Prostate gland (tissue), 2 donors: Measurements from ENCODE around the gene KANSL1. TPM values are rescaled to one million over a fixed set of nuclear protein-coding genes. Genes with fewer than 3 reads are reported as not detected.

Source experiments
- DNase-seq: peaks from one replicate; pipeline ENCODE4 v3.0.0-alpha.2; 2019; ENCODE audit warnings: low spot score
- H3K27ac ChIP-seq, 2 donors: fragments of 200-600 bp; sonication (generic); 2 replicates each; pipeline ENCODE4 v1.5.1; 2017 to 2019
- H3K27me3 ChIP-seq: fragments of 200-600 bp; sonication (generic); replicated peaks from 2 replicates; pipeline ENCODE4 v1.5.1; 2019; ENCODE audit not compliant: insufficient read depth
- H3K36me3 ChIP-seq, 2 donors: fragments of 200-600 bp; sonication (generic); 1 replicate in 1 of 2; 2 replicates in 1 of 2; pipeline versions ENCODE4 v1.5.1 to v1.8.1; 2017 to 2019
- H3K4me1 ChIP-seq: fragments of 200-600 bp; sonication (generic); replicated peaks from 2 replicates; pipeline ENCODE4 v1.5.1; 2019
- H3K4me3 ChIP-seq, 2 donors: fragments of 200-600 bp; sonication (generic); 2 replicates each; pipeline ENCODE4 v1.5.1; 2017 to 2019
- H3K9me3 ChIP-seq: fragments of 200-600 bp; sonication (generic); 2 replicates; pipeline ENCODE4 v1.5.1; 2017
- CTCF ChIP-seq, 4 experiments: fragments of 200-600 bp in 2 of 4; fragments of 450-650 bp in 2 of 4; sonication (generic) in 2 of 4; IDR thresholded peaks; 1 replicate in 3 of 4; 2 replicates in 1 of 4; pipeline ENCODE4 v1.5.1; 2016 to 2019; ENCODE audit warnings: antibody characterized with exemption in 4 of 4, mild to moderate bottlenecking in 2 of 4, moderate library complexity in 2 of 4
- POLR2A ChIP-seq: fragments of 450-650 bp; IDR thresholded peaks from one replicate; pipeline ENCODE4 v1.6.1; 2016; ENCODE audit warnings: antibody characterized with exemption, mild to moderate bottlenecking
- POLR2AphosphoS5 ChIP-seq: sonication (generic); formaldehyde crosslinking; IDR thresholded peaks from one replicate; pipeline ENCODE4 v1.6.1; 2017; ENCODE audit warnings: antibody characterized with exemption
- WGBS: methylation state at CpG from one replicate; pipeline ENCODE4 v1.1.5; 2018; 5-methylcytosine and 5-hydroxymethylcytosine counted together
- intact Hi-C: fragments of 100-400 bp; cut with DNase I; formaldehyde crosslinking; loops from one replicate; pipeline ENCODE4 v1.14.2; 2022
- total RNA-seq, 2 donors: library from RNA; depleted of rRNA; stranded (reverse); fragments of >200 nt; gene quantifications; one replicate each; pipeline ENCODE4 v1.1.0, GENCODE V29; 2016

Gene KANSL1
- total RNA-seq, 2 donors from 2014 or later: 60.4 to 109 TPM

- intact Hi-C loops: no loop called here
- 56% methylated on average over 7 of the region's 7 CpGs for WGBS
- Histone ChIP-seq H3K27ac (no peak overlapping the region), H3K4me1 (peaks cover 6% of the 10 kb centered on the region), H3K4me3 (no peak overlapping the region), H3K9me3 (no peaks in the 10 kb centered on the region), H3K27me3 (no peaks in the 10 kb centered on the region), H3K36me3 (no peaks in the 10 kb centered on the region)
- no peak for TF ChIP-seq POLR2A
- no peak for TF ChIP-seq CTCF (IDR thresholded peaks at IDR 0.05)
- no peak for TF ChIP-seq POLR2AphosphoS5
- no peak for DNase-seq
These were observed 192.9 kb downstream of the KANSL1 start for GRCh38 chr17:46000292-46000691.

- WGBS: 79% methylated on average over 9 of the region's 9 CpGs
- Histone ChIP-seq H3K4me1 (peaks cover 6% of the 10 kb centered on the region), H3K4me3 (no peak overlapping the region), H3K27me3 (no peaks in the 10 kb centered on the region), H3K27ac (no peak overlapping the region), H3K9me3 (no peaks in the 10 kb centered on the region), H3K36me3 (no peaks in the 10 kb centered on the region)
- DNase-seq: no peak
- no peak for TF ChIP-seq CTCF (IDR thresholded peaks at IDR 0.05)
- no peak for TF ChIP-seq POLR2AphosphoS5
- TF ChIP-seq POLR2A: no peak
- intact Hi-C loops: no loop called here
These were observed 193.3 kb downstream of the KANSL1 start for GRCh38 chr17:45999900-46000290.

- Histone ChIP-seq H3K27me3 (no peaks in the 10 kb centered on the region), H3K9me3 (no peaks in the 10 kb centered on the region), H3K27ac (no peak within 1 kb of the TSS), H3K4me1 (peaks cover 5% of the 10 kb centered on the region), H3K36me3 (no peaks in the 10 kb centered on the region), H3K4me3 (no peak within 1 kb of the TSS)
- TF ChIP-seq POLR2AphosphoS5: no peak
- no peak for TF ChIP-seq POLR2A
- TF ChIP-seq CTCF (IDR thresholded peaks at IDR 0.05): no peak
- intact Hi-C loops: no loop called here
- 88% methylated on average over 8 of the region's 8 CpGs for WGBS
- no peak for DNase-seq
These were observed 194.0 kb downstream of the KANSL1 start, which contains the start of gene STH for GRCh38 chr17:45998987-45999899. Gene STH (plus strand): TSS chr17:45999250. CDS start chr17:45999280, 30 bp downstream.

- Histone ChIP-seq H3K36me3 (no peaks in the 10 kb centered on the region), H3K9me3 (no peaks in the 10 kb centered on the region), H3K27ac (no peak overlapping the region), H3K27me3 (no peaks in the 10 kb centered on the region), H3K4me3 (no peak overlapping the region), H3K4me1 (no peaks in the 10 kb centered on the region)
- DNase-seq: no peak
- no peak for TF ChIP-seq POLR2AphosphoS5
- TF ChIP-seq POLR2A: no peak
- no peak for TF ChIP-seq CTCF (IDR thresholded peaks at IDR 0.05)
- WGBS: 85% methylated on average over 9 of the region's 9 CpGs
- intact Hi-C loops: no loop called here
These were observed 195.6 kb downstream of the KANSL1 start for GRCh38 chr17:45997624-45998023.

GRCh38 chr17:45997166-45997565, 196.1 kb downstream of the KANSL1 start:
- Histone ChIP-seq H3K4me3 (no peak overlapping the region), H3K27me3 (no peaks in the 10 kb centered on the region), H3K4me1 (no peaks in the 10 kb centered on the region), H3K27ac (no peak overlapping the region), H3K9me3 (no peaks in the 10 kb centered on the region), H3K36me3 (no peaks in the 10 kb centered on the region)
- TF ChIP-seq CTCF (IDR thresholded peaks at IDR 0.05): no peak
- TF ChIP-seq POLR2AphosphoS5: no peak
- TF ChIP-seq POLR2A: no peak
- no peak for DNase-seq
- intact Hi-C loops: no loop called here
- WGBS: 92% methylated on average over 13 of the region's 13 CpGs
